ENCODE results near the gene RPS6KA4.
A peak's percentile ranks its signal among the peaks of the same experiment; 100 is the strongest.

RPS6KA4 gene

GRCh38 chr11:64390558-64390957 is 31.6 kb downstream of the RPS6KA4 start:
- H3K4me3 ChIP-seq (ENCODE audit: insufficient read depth in 1 of 2, low read depth in 1 of 2, low read length in 2 of 2), result no peak overlapping the region
- H3K36me3 ChIP-seq (ENCODE audit: control insufficient read depth in 1 of 2, insufficient read depth in 2 of 2, low read depth in 1 of 2, low read length in 2 of 2), result no peaks in the 10 kb centered on the region
- H4K8ac ChIP-seq (ENCODE audit: low read length), result no peak overlapping the region
- H2BK120ac ChIP-seq (ENCODE audit: low read depth, low read length), result no peak overlapping the region
- no peak overlapping the region for H3K18ac ChIP-seq (ENCODE audit: low read depth in 1 of 2, low read length in 2 of 2)
- WGBS, result 91% methylated on average over 1 of the region's 3 CpGs
- H3K4me1 ChIP-seq (ENCODE audit: control insufficient read depth, insufficient read depth, low read depth, low read length), result peaks cover 1% of the 10 kb centered on the region
- no peak overlapping the region for H2AFZ ChIP-seq (ENCODE audit: low read depth, low read length)
- peaks cover 9% of the 10 kb centered on the region for H3K9me3 ChIP-seq (ENCODE audit: control insufficient read depth, low read length)
- no peaks in the 10 kb centered on the region for H3K79me1 ChIP-seq (replicated peaks; ENCODE audit: low read length, poor library complexity, severe bottlenecking)
- H2AK5ac ChIP-seq (ENCODE audit: low read length, severe bottlenecking), result no peak overlapping the region
- H3K4ac ChIP-seq (ENCODE audit: low read depth in 1 of 2, low read length in 2 of 2), result no peak overlapping the region
- H3K4me2 ChIP-seq (ENCODE audit: low read length, poor library complexity, severe bottlenecking), result no peak overlapping the region
- no peak for DNase-seq
- no peak overlapping the region for H4K91ac ChIP-seq (ENCODE audit: low read length)
- no peak overlapping the region for H3K23ac ChIP-seq (ENCODE audit: low read length in 2 of 2)
- no peak overlapping the region for H3K9ac ChIP-seq (ENCODE audit: low read length)
- H3K14ac ChIP-seq (ENCODE audit: low read length in 2 of 2), result no peak overlapping the region
- H3K27me3 ChIP-seq (ENCODE audit: control insufficient read depth in 1 of 2, insufficient read depth in 1 of 2, low read length in 2 of 2), result peaks cover 23 to 75% of the 10 kb centered on the region in 2 experiments
- H3K27ac ChIP-seq (ENCODE audit: low read length, poor library complexity, severe bottlenecking), result no peak overlapping the region
- peak overlapping the region in 1 of 2 experiments; percentile 55 for H2BK12ac ChIP-seq (ENCODE audit: low read length in 2 of 2)
- no peak overlapping the region for H2BK15ac ChIP-seq (ENCODE audit: low read depth, poor library complexity, severe bottlenecking)
- H2BK5ac ChIP-seq (ENCODE audit: low read depth, low read length, poor library complexity, severe bottlenecking), result no peak overlapping the region

GRCh38 chr11:64391839-64392238 is 32.9 kb downstream of the RPS6KA4 start:
- no peak overlapping the region for H2BK12ac ChIP-seq (ENCODE audit: low read length in 2 of 2)

GRCh38 chr11:64395545-64396078 is 36.6 kb downstream of the RPS6KA4 start:
- H3K9ac ChIP-seq (ENCODE audit: low read length), result no peak overlapping the region
- H2BK5ac ChIP-seq (ENCODE audit: low read depth, low read length, poor library complexity, severe bottlenecking), result no peak overlapping the region
- no peak for DNase-seq
- H2BK120ac ChIP-seq (ENCODE audit: low read depth, low read length), result no peak overlapping the region
- H3K27me3 ChIP-seq (ENCODE audit: control insufficient read depth in 1 of 2, insufficient read depth in 1 of 2, low read length in 2 of 2), result peaks cover 5 to 44% of the 10 kb centered on the region in 2 experiments
- peak overlapping the region; percentile 84 for H4K91ac ChIP-seq (ENCODE audit: low read length)
- H2AFZ ChIP-seq (ENCODE audit: low read depth, low read length), result peak overlapping the region; percentile 19
- H3K27ac ChIP-seq (ENCODE audit: low read length, poor library complexity, severe bottlenecking), result peak overlapping the region; percentile 64
- no peaks in the 10 kb centered on the region for H3K79me1 ChIP-seq (replicated peaks; ENCODE audit: low read length, poor library complexity, severe bottlenecking)
- no peaks in the 10 kb centered on the region for H3K9me3 ChIP-seq (ENCODE audit: control insufficient read depth, low read length)
- H3K4ac ChIP-seq (ENCODE audit: low read depth in 1 of 2, low read length in 2 of 2), result peak overlapping the region; percentile 1 to 54
- H3K4me1 ChIP-seq (ENCODE audit: control insufficient read depth, insufficient read depth, low read depth, low read length), result peaks cover 15% of the 10 kb centered on the region
- 62% methylated on average over 13 of the region's 13 CpGs for whole genome bisulfite sequencing
- H3K18ac ChIP-seq (ENCODE audit: low read depth in 1 of 2, low read length in 2 of 2), result peak overlapping the region; percentile 2 to 92
- no peak overlapping the region for H2AK5ac ChIP-seq (ENCODE audit: low read length, severe bottlenecking)
- H4K8ac ChIP-seq (ENCODE audit: low read length), result peak overlapping the region; percentile 84
- peak overlapping the region in 1 of 2 experiments; percentile 79 for H2BK12ac ChIP-seq (ENCODE audit: low read length in 2 of 2)
- H3K23ac ChIP-seq (ENCODE audit: low read length in 2 of 2), result peak overlapping the region in 1 of 2 experiments; percentile 34
- peak overlapping the region in 1 of 2 experiments; percentile 61 for H3K14ac ChIP-seq (ENCODE audit: low read length in 2 of 2)
- H2BK15ac ChIP-seq (ENCODE audit: low read depth, poor library complexity, severe bottlenecking), result peak overlapping the region; percentile 13
- H3K4me2 ChIP-seq (ENCODE audit: low read length, poor library complexity, severe bottlenecking), result peak overlapping the region; percentile 55
- H3K36me3 ChIP-seq (ENCODE audit: control insufficient read depth in 1 of 2, insufficient read depth in 2 of 2, low read depth in 1 of 2, low read length in 2 of 2), result no peaks in the 10 kb centered on the region
- H3K4me3 ChIP-seq (ENCODE audit: insufficient read depth in 1 of 2, low read depth in 1 of 2, low read length in 2 of 2), result no peak overlapping the region

More at GRCh38 chr11:64391839-64392238, 32.9 kb downstream of the RPS6KA4 start:
- Histone ChIP-seq H3K9ac (ENCODE audit: low read length) (no peak overlapping the region), H3K4me2 (ENCODE audit: low read length, poor library complexity, severe bottlenecking) (no peak overlapping the region), H3K79me1 (replicated peaks; ENCODE audit: low read length, poor library complexity, severe bottlenecking) (no peaks in the 10 kb centered on the region), H2BK120ac (ENCODE audit: low read depth, low read length) (no peak overlapping the region), H3K4me1 (ENCODE audit: control insufficient read depth, insufficient read depth, low read depth, low read length) (peaks cover 11% of the 10 kb centered on the region), H3K36me3 (ENCODE audit: control insufficient read depth in 1 of 2, insufficient read depth in 2 of 2, low read depth in 1 of 2, low read length in 2 of 2) (no peaks in the 10 kb centered on the region), H2AFZ (ENCODE audit: low read depth, low read length) (no peak overlapping the region), H4K8ac (ENCODE audit: low read length) (no peak overlapping the region), H3K23ac (ENCODE audit: low read length in 2 of 2) (no peak overlapping the region), H3K14ac (ENCODE audit: low read length in 2 of 2) (no peak overlapping the region), H3K27ac (ENCODE audit: low read length, poor library complexity, severe bottlenecking) (no peak overlapping the region), H2BK5ac (ENCODE audit: low read depth, low read length, poor library complexity, severe bottlenecking) (no peak overlapping the region), H2BK15ac (ENCODE audit: low read depth, poor library complexity, severe bottlenecking) (no peak overlapping the region), H3K4ac (ENCODE audit: low read depth in 1 of 2, low read length in 2 of 2) (no peak overlapping the region), H4K91ac (ENCODE audit: low read length) (no peak overlapping the region), H2AK5ac (ENCODE audit: low read length, severe bottlenecking) (no peak overlapping the region), H3K27me3 (ENCODE audit: control insufficient read depth in 1 of 2, insufficient read depth in 1 of 2, low read length in 2 of 2) (peaks cover 23 to 79% of the 10 kb centered on the region in 2 experiments), H3K9me3 (ENCODE audit: control insufficient read depth, low read length) (peaks cover 9% of the 10 kb centered on the region), H3K4me3 (ENCODE audit: insufficient read depth in 1 of 2, low read depth in 1 of 2, low read length in 2 of 2) (no peak overlapping the region), H3K18ac (ENCODE audit: low read depth in 1 of 2, low read length in 2 of 2) (no peak overlapping the region)
- 96% methylated on average over 1 of the region's 3 CpGs for WGBS
- no peak for DNase-seq

DNA sequence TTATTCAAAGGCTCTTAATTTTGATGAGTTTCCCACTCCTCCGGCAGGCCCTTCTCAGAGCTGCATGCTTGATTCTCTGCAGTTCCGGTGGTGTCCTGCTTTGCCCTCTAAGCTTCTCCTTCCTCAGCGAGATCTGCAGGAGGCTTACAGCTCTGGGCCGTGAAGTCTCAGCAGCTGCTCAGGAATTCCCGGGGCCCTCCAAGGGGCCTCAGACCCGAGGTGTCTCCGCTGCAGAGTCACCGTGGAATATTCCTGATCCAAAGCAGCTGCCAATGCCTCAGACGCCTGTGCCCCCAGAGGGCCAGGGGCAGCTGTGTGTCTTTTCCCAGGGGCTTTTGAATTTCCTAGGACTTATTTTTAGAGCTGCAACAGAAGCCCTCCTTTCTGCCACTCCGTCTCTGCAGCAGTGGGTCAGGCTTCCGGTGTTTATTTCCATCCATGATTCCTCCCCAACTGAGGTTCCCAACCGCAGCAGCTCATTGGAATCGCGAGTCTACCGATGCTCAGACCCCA is 37.2 kb downstream of the RPS6KA4 start:
- 12% methylated on average over 14 of the region's 15 CpGs for WGBS
- H3K27me3 ChIP-seq (ENCODE audit: control insufficient read depth in 1 of 2, insufficient read depth in 1 of 2, low read length in 2 of 2), result peaks cover 5 to 40% of the 10 kb centered on the region in 2 experiments
- H2BK12ac ChIP-seq (ENCODE audit: low read length in 2 of 2), result no peak overlapping the region
- no peak overlapping the region for H4K91ac ChIP-seq (ENCODE audit: low read length)
- peak overlapping the region; percentile 16 for H2AFZ ChIP-seq (ENCODE audit: low read depth, low read length)
- H2AK5ac ChIP-seq (ENCODE audit: low read length, severe bottlenecking), result no peak overlapping the region
- no peak overlapping the region for H3K14ac ChIP-seq (ENCODE audit: low read length in 2 of 2)
- no peaks in the 10 kb centered on the region for H3K36me3 ChIP-seq (ENCODE audit: control insufficient read depth in 1 of 2, insufficient read depth in 2 of 2, low read depth in 1 of 2, low read length in 2 of 2)
- H2BK5ac ChIP-seq (ENCODE audit: low read depth, low read length, poor library complexity, severe bottlenecking), result no peak overlapping the region
- peak overlapping the region; percentile 55 for H3K4me2 ChIP-seq (ENCODE audit: low read length, poor library complexity, severe bottlenecking)
- H3K23ac ChIP-seq (ENCODE audit: low read length in 2 of 2), result no peak overlapping the region
- H3K27ac ChIP-seq (ENCODE audit: low read length, poor library complexity, severe bottlenecking), result peak overlapping the region; percentile 64
- peak overlapping the region; percentile 13 for H2BK15ac ChIP-seq (ENCODE audit: low read depth, poor library complexity, severe bottlenecking)
- no peak overlapping the region for H3K4ac ChIP-seq (ENCODE audit: low read depth in 1 of 2, low read length in 2 of 2)
- DNase-seq, result peak; percentile 74
- H3K18ac ChIP-seq (ENCODE audit: low read depth in 1 of 2, low read length in 2 of 2), result peak overlapping the region; percentile 30 to 63
- no peaks in the 10 kb centered on the region for H3K9me3 ChIP-seq (ENCODE audit: control insufficient read depth, low read length)
- H4K8ac ChIP-seq (ENCODE audit: low read length), result peak overlapping the region; percentile 84
- H3K4me3 ChIP-seq (ENCODE audit: insufficient read depth in 1 of 2, low read depth in 1 of 2, low read length in 2 of 2), result no peak overlapping the region
- H3K4me1 ChIP-seq (ENCODE audit: control insufficient read depth, insufficient read depth, low read depth, low read length), result peaks cover 15% of the 10 kb centered on the region
- H3K9ac ChIP-seq (ENCODE audit: low read length), result no peak overlapping the region
- no peaks in the 10 kb centered on the region for H3K79me1 ChIP-seq (replicated peaks; ENCODE audit: low read length, poor library complexity, severe bottlenecking)
- H2BK120ac ChIP-seq (ENCODE audit: low read depth, low read length), result no peak overlapping the region

Measured in mesenchymal stem cell (in vitro differentiated cells and primary cell).